Karpas-422 (cell line): ENCODE measurements around the gene PCDHB11. TPM values are rescaled to one million over a fixed set of nuclear protein-coding genes. Genes with fewer than 3 reads are reported as not detected.
A peak's percentile ranks its signal among the peaks of the same experiment; 100 is the strongest.
"Not testable (repeated sequence)": the region's sequence is repeated elsewhere in the genome, so short reads cannot be mapped to it uniquely, and the experiment has no call there.

Experiments
- DNase-seq: peaks from one replicate; pipeline ENCODE4 v3.0.0-alpha.2; 2015
- H2AFZ ChIP-seq: fragments of 200-600 bp; sonication (generic); 2 replicates; pipeline ENCODE4 v1.6.1; 2014; ENCODE audit warnings: antibody characterized with exemption, low read length, mixed read lengths
- H3K27ac ChIP-seq: fragments of 200-600 bp; sonication (generic); 2 replicates; pipeline ENCODE4 v1.5.1; 2014; ENCODE audit warnings: mild to moderate bottlenecking, low read length, moderate library complexity
- H3K27me3 ChIP-seq: fragments of 200-600 bp; sonication (generic); 2 replicates; pipeline ENCODE4 v1.6.1; 2014; ENCODE audit warnings: low read length, mixed read lengths
- H3K36me3 ChIP-seq: fragments of 200-600 bp; sonication (generic); 2 replicates; pipeline ENCODE4 v1.6.1; 2014; ENCODE audit warnings: low read length, mixed read lengths; ENCODE audit not compliant: insufficient read depth
- H3K4me1 ChIP-seq: fragments of 200-600 bp; sonication (generic); 2 replicates; pipeline ENCODE4 v1.6.1; 2014; ENCODE audit warnings: mild to moderate bottlenecking, low read length, mixed read lengths
- H3K4me2 ChIP-seq: fragments of 200-600 bp; sonication (generic); 2 replicates; pipeline ENCODE4 v1.6.1; 2014; ENCODE audit warnings: low read length, low read depth, mild to moderate bottlenecking; ENCODE audit not compliant: poor library complexity, severe bottlenecking
- H3K4me3 ChIP-seq: fragments of 200-600 bp; sonication (generic); 2 replicates; pipeline ENCODE4 v1.5.1; 2014; ENCODE audit warnings: mild to moderate bottlenecking, antibody characterized with exemption, low read length, mixed read lengths
- H3K79me2 ChIP-seq: fragments of 200-600 bp; sonication (generic); 2 replicates; pipeline ENCODE4 v1.6.1; 2014; ENCODE audit warnings: mild to moderate bottlenecking, low read length, mixed read lengths
- H3K9ac ChIP-seq: fragments of 200-600 bp; sonication (generic); 2 replicates; pipeline ENCODE4 v1.6.0; 2014; ENCODE audit warnings: low read length
- H3K9me2 ChIP-seq: fragments of 200-600 bp; sonication (generic), shearing (Covaris generic); replicated peaks from 2 replicates; pipeline ENCODE4 v1.6.0; 2014; ENCODE audit warnings: mild to moderate bottlenecking, low read length, moderate library complexity; ENCODE audit not compliant: insufficient read depth
- H3K9me3 ChIP-seq: fragments of 300-700, 200-600 bp; sonication (generic); 2 replicates; pipeline ENCODE4 v1.6.1; 2014; ENCODE audit warnings: low read length, mixed read lengths
- H4K20me1 ChIP-seq: fragments of 200-600 bp; sonication (generic); 2 replicates; pipeline ENCODE4 v1.6.1; 2014; ENCODE audit warnings: mild to moderate bottlenecking, antibody characterized with exemption, low read length, low read depth; ENCODE audit not compliant: insufficient read depth
- total RNA-seq: library from RNA; depleted of rRNA; stranded (reverse); fragments of >200 nt; shearing (Covaris generic); gene quantifications from 2 replicates; pipeline ENCODE4 v1.2.3, GENCODE V29; 2014; ENCODE audit warnings: low replicate concordance; rRNA removed

Gene PCDHB11
- not detected in 2 replicates for total RNA-seq

GRCh38 chr5:141199359-141200235 is at the start of gene PCDHB11:
PCDHB11 (plus strand) TSS chr5:141199627; CDS start chr5:141199775, 148 bp downstream.
- Histone ChIP-seq H2AFZ (no peak within 1 kb of the TSS), H3K4me3 (no peak within 1 kb of the TSS), H3K9me2 (no peaks in the 10 kb centered on the region), H3K27ac (no peak within 1 kb of the TSS), H3K27me3 (no peaks in the 10 kb centered on the region), H3K9me3 (peaks cover 9% of the 10 kb centered on the region; the same call in 1 of the 2 replicates), H4K20me1 (no peaks in the 10 kb centered on the region), H3K79me2 (no peaks in the 10 kb centered on the region), H3K9ac (no peak within 1 kb of the TSS), H3K4me2 (no peak within 1 kb of the TSS), H3K36me3 (no peaks in the 10 kb centered on the region), H3K4me1 (no peaks in the 10 kb centered on the region)
- DNase-seq, result peak; percentile 79

- no peaks in the 10 kb centered on the region for H3K79me2 ChIP-seq
- H2AFZ ChIP-seq, result no peak within 1 kb of the TSS
- peak; percentile 63 for DNase-seq
- H4K20me1 ChIP-seq, result no peaks in the 10 kb centered on the region
- H3K4me2 ChIP-seq, result no peak within 1 kb of the TSS
- H3K36me3 ChIP-seq, result no peaks in the 10 kb centered on the region
- H3K4me3 ChIP-seq, result no peak within 1 kb of the TSS
- H3K9me3 ChIP-seq, result no peaks in the 10 kb centered on the region
- no peak within 1 kb of the TSS for H3K27ac ChIP-seq
- no peaks in the 10 kb centered on the region for H3K4me1 ChIP-seq
- H3K9ac ChIP-seq, result no peak within 1 kb of the TSS
- no peaks in the 10 kb centered on the region for H3K9me2 ChIP-seq
- no peaks in the 10 kb centered on the region for H3K27me3 ChIP-seq
Observed at GRCh38 chr5:141149812-141150211, 49.6 kb upstream of the PCDHB11 start, which contains the start of gene PCDHB6. PCDHB6 (plus strand) TSS chr5:141150057; CDS start chr5:141150258, 201 bp downstream.

- H3K27ac ChIP-seq, result no peak overlapping the region
- H3K79me2 ChIP-seq, result no peaks in the 10 kb centered on the region
- no peak overlapping the region for H3K4me2 ChIP-seq
- no peak for DNase-seq
- no peak overlapping the region for H2AFZ ChIP-seq
- H3K36me3 ChIP-seq, result no peaks in the 10 kb centered on the region
- H3K9ac ChIP-seq, result no peak overlapping the region
- H4K20me1 ChIP-seq, result no peaks in the 10 kb centered on the region
- no peaks in the 10 kb centered on the region for H3K9me3 ChIP-seq
- no peaks in the 10 kb centered on the region for H3K27me3 ChIP-seq
- no peaks in the 10 kb centered on the region for H3K9me2 ChIP-seq
- H3K4me3 ChIP-seq, result no peak overlapping the region
- H3K4me1 ChIP-seq, result no peaks in the 10 kb centered on the region
Observed at GRCh38 chr5:141150224-141150992, 49.0 kb upstream of the PCDHB11 start.

GRCh38 chr5:141150993-141151325 is 48.5 kb upstream of the PCDHB11 start:
- Histone ChIP-seq H3K4me2 (no peak overlapping the region), H3K4me3 (no peak overlapping the region), H3K27me3 (no peaks in the 10 kb centered on the region), H2AFZ (no peak overlapping the region), H3K27ac (no peak overlapping the region), H3K4me1 (no peaks in the 10 kb centered on the region), H3K9ac (no peak overlapping the region), H3K9me3 (no peaks in the 10 kb centered on the region), H4K20me1 (no peaks in the 10 kb centered on the region), H3K79me2 (no peaks in the 10 kb centered on the region), H3K36me3 (no peaks in the 10 kb centered on the region), H3K9me2 (no peaks in the 10 kb centered on the region)
- no peak for DNase-seq

GRCh38 chr5:141151632-141152031 is 47.8 kb upstream of the PCDHB11 start:
- H3K27me3 ChIP-seq, H4K20me1 ChIP-seq, H2AFZ ChIP-seq, H3K9ac ChIP-seq, DNase-seq, H3K36me3 ChIP-seq, H3K79me2 ChIP-seq, H3K4me2 ChIP-seq, H3K9me3 ChIP-seq, H3K4me3 ChIP-seq, H3K27ac ChIP-seq, H3K4me1 ChIP-seq, H3K9me2 ChIP-seq: not testable (repeated sequence)

- not testable (repeated sequence) for H3K79me2 ChIP-seq, H3K36me3 ChIP-seq, H3K4me3 ChIP-seq, H2AFZ ChIP-seq, H3K9ac ChIP-seq, H3K9me3 ChIP-seq, H4K20me1 ChIP-seq, H3K4me1 ChIP-seq, H3K27me3 ChIP-seq, H3K9me2 ChIP-seq, DNase-seq, H3K4me2 ChIP-seq, H3K27ac ChIP-seq
Observed at GRCh38 chr5:141152096-141152495, 47.3 kb upstream of the PCDHB11 start.

GRCh38 chr5:141155540-141156374 is 43.7 kb upstream of the PCDHB11 start:
- Histone ChIP-seq H3K36me3 (no peaks in the 10 kb centered on the region), H3K9me2 (no peaks in the 10 kb centered on the region), H3K9ac (no peak overlapping the region), H3K4me1 (no peaks in the 10 kb centered on the region), H2AFZ (no peak overlapping the region), H3K4me3 (no peak overlapping the region), H4K20me1 (no peaks in the 10 kb centered on the region), H3K9me3 (no peaks in the 10 kb centered on the region), H3K79me2 (no peaks in the 10 kb centered on the region), H3K27ac (no peak overlapping the region), H3K27me3 (no peaks in the 10 kb centered on the region), H3K4me2 (no peak overlapping the region)
- DNase-seq, result peak; percentile 69

- not testable (repeated sequence) for H3K27ac ChIP-seq, H3K4me1 ChIP-seq, DNase-seq, H3K27me3 ChIP-seq, H2AFZ ChIP-seq, H3K9me2 ChIP-seq, H3K36me3 ChIP-seq, H3K4me2 ChIP-seq, H3K9me3 ChIP-seq, H3K9ac ChIP-seq, H4K20me1 ChIP-seq, H3K79me2 ChIP-seq, H3K4me3 ChIP-seq
Observed at GRCh38 chr5:141157356-141157755, 42.1 kb upstream of the PCDHB11 start.
